Renal cortical epithelial cell (primary cell): ENCODE measurements around the gene TOMM40L. TPM values are rescaled to one million over a fixed set of nuclear protein-coding genes. Genes with fewer than 3 reads are reported as not detected.
"Not testable (repeated sequence)": the region's sequence is repeated elsewhere in the genome, so short reads cannot be mapped to it uniquely, and the experiment has no call there.

Experiments used
- DNase-seq: peaks from one replicate; pipeline ENCODE4 v3.0.0-alpha.2; 2011; ENCODE audit warnings: low read depth
- total RNA-seq: library from RNA; depleted of rRNA; stranded (reverse); fragments of >200 nt; gene quantifications from 2 replicates; pipeline ENCODE4 v1.2.3, GENCODE V29; 2014

TOMM40L gene
- total RNA-seq, 1 donor from 2014 or later = 16.5 TPM

- not testable (repeated sequence) for DNase-seq
Observed at GRCh38 chr1:161255955-161256520, 30.2 kb downstream of the TOMM40L start.

- not testable (repeated sequence) for DNase-seq
Observed at GRCh38 chr1:161257109-161257508, 31.2 kb downstream of the TOMM40L start.

GRCh38 chr1:161258439-161259344 lies 32.8 kb downstream of the TOMM40L start, which contains the start of gene PCP4L1:
PCP4L1 (plus strand) TSS chr1:161258745; CDS start chr1:161258975, 230 bp downstream.
- peak; percentile 49 for DNase-seq

- no peak for DNase-seq
Observed at GRCh38 chr1:161259345-161259702, 33.5 kb downstream of the TOMM40L start.

GRCh38 chr1:161259765-161260164 lies 33.9 kb downstream of the TOMM40L start:
- DNase-seq = no peak

- no peak for DNase-seq
Observed at GRCh38 chr1:161260376-161261260, 34.8 kb downstream of the TOMM40L start.

GRCh38 chr1:161261261-161262235 lies 35.7 kb downstream of the TOMM40L start:
- peak; percentile 47 for DNase-seq

- DNase-seq = peak; percentile 48
Observed at GRCh38 chr1:161265305-161265704, 39.4 kb downstream of the TOMM40L start.

GRCh38 chr1:161266202-161266601 lies 40.3 kb downstream of the TOMM40L start:
- DNase-seq = peak; percentile 68

- no peak for DNase-seq
Observed at GRCh38 chr1:161266836-161267235, 41.0 kb downstream of the TOMM40L start.

- no peak for DNase-seq
Observed at GRCh38 chr1:161267321-161267720, 41.5 kb downstream of the TOMM40L start.

- no peak for DNase-seq
Observed at GRCh38 chr1:161273402-161273801, 47.5 kb downstream of the TOMM40L start.

- no peak for DNase-seq
Observed at GRCh38 chr1:161274874-161275273, 49.0 kb downstream of the TOMM40L start.

Other genes with a start within 250 kb of the TOMM40L start
- gene F11R, start 204.9 kb upstream of the TOMM40L start, total RNA-seq = 145 and 248 TPM in 2 replicates
- gene TSTD1, start 187.1 kb upstream of the TOMM40L start, total RNA-seq = 45.1 and 106 TPM in 2 replicates
- gene USF1, start 180.1 kb upstream of the TOMM40L start, total RNA-seq = 61.1 and 80.9 TPM in 2 replicates
- 0.17 TPM in 1 of 2 replicates, not detected in the other for gene ARHGAP30, start 156.2 kb upstream of the TOMM40L start, total RNA-seq
- 0.75 and 25.0 TPM in 2 replicates for gene NECTIN4, start 136.5 kb upstream of the TOMM40L start, total RNA-seq
- 10.8 and 11.5 TPM in 2 replicates for gene KLHDC9, start 127.7 kb upstream of the TOMM40L start, total RNA-seq
- gene PFDN2, start 108.0 kb upstream of the TOMM40L start, total RNA-seq = 28.7 and 37.1 TPM in 2 replicates
- gene NIT1, start 108.0 kb upstream of the TOMM40L start, total RNA-seq = 25.7 and 26.8 TPM in 2 replicates
- 18.2 and 34.8 TPM in 2 replicates for gene DEDD, start 93.4 kb upstream of the TOMM40L start, total RNA-seq
- 83.5 and 142 TPM in 2 replicates for gene UFC1, start 72.1 kb upstream of the TOMM40L start, total RNA-seq
- 1.7 and 16.2 TPM in 2 replicates for gene USP21, start 66.6 kb upstream of the TOMM40L start, total RNA-seq
- 24.9 and 36.8 TPM in 2 replicates for gene PPOX, start 59.6 kb upstream of the TOMM40L start, total RNA-seq
- 16.8 and 25.5 TPM in 2 replicates for gene B4GALT3, start 48.6 kb upstream of the TOMM40L start, total RNA-seq
- gene ADAMTS4, start 27.0 kb upstream of the TOMM40L start, total RNA-seq = under 0.01 and 0.35 TPM in 2 replicates
- 175 and 194 TPM in 2 replicates for gene NDUFS2, start 23.7 kb upstream of the TOMM40L start, total RNA-seq
- not detected in 2 replicates for gene FCER1G, start 10.8 kb upstream of the TOMM40L start, total RNA-seq
- gene APOA2, start 2.4 kb upstream of the TOMM40L start, total RNA-seq = not detected in 2 replicates
- not detected in 2 replicates for gene NR1I3, start 12.1 kb downstream of the TOMM40L start, total RNA-seq
- 0.30 TPM in 1 of 2 replicates, not detected in the other for gene PCP4L1, start 32.7 kb downstream of the TOMM40L start, total RNA-seq
- gene MPZ, start 83.9 kb downstream of the TOMM40L start, total RNA-seq = 0.45 and 1.4 TPM in 2 replicates
- gene SDHC, start 88.3 kb downstream of the TOMM40L start, total RNA-seq = 45.8 and 103 TPM in 2 replicates
- gene CFAP126, start 141.8 kb downstream of the TOMM40L start, total RNA-seq = not detected in 2 replicates